ENCODE results near the gene SGPP1.

GRCh38 chr14:63656194-63656593 lies 71.7 kb downstream of the SGPP1 start:
- no peak for TF ChIP-seq POLR2AphosphoS5 (IDR thresholded peaks at IDR 0.05; ENCODE audit: insufficient read depth in 1 of 2, low read depth in 1 of 2)
- TF ChIP-seq POLR2A (IDR thresholded peaks at IDR 0.05) = no peak
- TF ChIP-seq CTCF (IDR thresholded peaks at IDR 0.05) = no peak
